Thyroid gland (tissue), 4 donors: ENCODE data around the gene NDRG3. TPM values are rescaled to one million over a fixed set of nuclear protein-coding genes. Genes with fewer than 3 reads are reported as not detected.
"Not testable (repeated sequence)": the region's sequence is repeated elsewhere in the genome, so short reads cannot be mapped to it uniquely, and the experiment has no call there.

Experiments used
- DNase-seq, 2 donors: peaks; one replicate each; pipeline ENCODE4 v3.0.0-alpha.2; 2019
- H3K27ac ChIP-seq, 3 donors: fragments of 200-600 bp; sonication (generic); 1 replicate in 2 of 3; 2 replicates in 1 of 3; pipeline ENCODE4 v1.5.1; 2016 to 2019; ENCODE audit warnings: mild to moderate bottlenecking in 1 of 3, moderate library complexity in 1 of 3
- H3K27me3 ChIP-seq: fragments of 200-600 bp; sonication (generic); one replicate; pipeline ENCODE4 v1.5.1; 2019
- H3K36me3 ChIP-seq, 2 donors: fragments of 200-600 bp; sonication (generic); one replicate each; pipeline ENCODE4 v1.5.1; 2016 to 2019
- H3K4me1 ChIP-seq, 2 donors: fragments of 200-600 bp; sonication (generic); one replicate each; pipeline ENCODE4 v1.5.1; 2017 to 2019
- H3K4me3 ChIP-seq, 3 donors: fragments of 200-600 bp; sonication (generic); replicated peaks in 1 of 3; 1 replicate in 2 of 3; 2 replicates in 1 of 3; pipeline ENCODE4 v1.5.1; 2016; ENCODE audit warnings: mild to moderate bottlenecking in 1 of 3
- H3K9me3 ChIP-seq: fragments of 200-600 bp; sonication (generic); one replicate; pipeline ENCODE4 v1.5.1; 2017
- POLR2A ChIP-seq, 2 donors: fragments of 450-650 bp; IDR thresholded peaks; one replicate each; pipeline ENCODE4 v1.6.1; 2017; ENCODE audit warnings: antibody characterized with exemption in 2 of 2, mild to moderate bottlenecking in 2 of 2, moderate library complexity in 1 of 2
- WGBS, 2 donors: methylation state at CpG; one replicate each; pipeline ENCODE4 v1.1.5; 2017; 5-methylcytosine and 5-hydroxymethylcytosine counted together
- intact Hi-C: fragments of 100-400 bp; cut with DNase I; formaldehyde crosslinking; loops from one replicate; pipeline ENCODE4 v1.15.1; 2023
- total RNA-seq, 4 donors: library from RNA; depleted of rRNA; stranded (reverse); fragments of >200 nt; gene quantifications; one replicate each; pipeline ENCODE4 v1.2.3, GENCODE V29; 2016
- TF ChIP-seq, protein P1 (sequence below), 6 experiments: fragments of 200-600 bp in 3 of 6; fragments of 450-650 bp in 3 of 6; sonication (generic) in 3 of 6; IDR thresholded peaks; one replicate each; pipeline ENCODE4 v1.5.1; 2016 to 2019; ENCODE audit warnings: antibody characterized with exemption in 6 of 6, mild to moderate bottlenecking in 2 of 6, inconsistent platforms in 1 of 6, moderate library complexity in 1 of 6

Gene NDRG3
- total RNA-seq, 4 donors from 2014 or later, result 14.6 to 32.1 (median 27.9) TPM

DNA sequence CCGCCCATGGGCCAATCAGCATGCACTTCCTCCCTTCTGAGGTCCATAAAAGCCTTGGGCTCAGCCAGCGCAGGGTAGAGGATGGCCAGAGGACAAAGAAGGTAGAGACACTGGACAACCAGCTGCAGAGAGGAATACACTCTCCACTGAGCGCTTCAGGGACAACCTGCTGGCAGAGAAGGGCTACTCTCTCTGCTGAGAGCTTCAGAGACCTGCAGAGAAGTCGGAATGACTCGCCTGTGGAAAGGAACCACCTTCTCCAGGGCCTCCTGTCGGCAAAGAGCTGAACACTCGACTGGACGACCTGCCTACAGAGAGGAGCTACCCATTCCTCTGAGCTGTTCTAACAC lies 68.5 kb downstream of the NDRG3 start:
- intact Hi-C loops, result no loop called here
- no peaks in the 10 kb centered on the region for H3K4me1 ChIP-seq
- DNase-seq, result no peak
- TF ChIP-seq, protein P1, sequence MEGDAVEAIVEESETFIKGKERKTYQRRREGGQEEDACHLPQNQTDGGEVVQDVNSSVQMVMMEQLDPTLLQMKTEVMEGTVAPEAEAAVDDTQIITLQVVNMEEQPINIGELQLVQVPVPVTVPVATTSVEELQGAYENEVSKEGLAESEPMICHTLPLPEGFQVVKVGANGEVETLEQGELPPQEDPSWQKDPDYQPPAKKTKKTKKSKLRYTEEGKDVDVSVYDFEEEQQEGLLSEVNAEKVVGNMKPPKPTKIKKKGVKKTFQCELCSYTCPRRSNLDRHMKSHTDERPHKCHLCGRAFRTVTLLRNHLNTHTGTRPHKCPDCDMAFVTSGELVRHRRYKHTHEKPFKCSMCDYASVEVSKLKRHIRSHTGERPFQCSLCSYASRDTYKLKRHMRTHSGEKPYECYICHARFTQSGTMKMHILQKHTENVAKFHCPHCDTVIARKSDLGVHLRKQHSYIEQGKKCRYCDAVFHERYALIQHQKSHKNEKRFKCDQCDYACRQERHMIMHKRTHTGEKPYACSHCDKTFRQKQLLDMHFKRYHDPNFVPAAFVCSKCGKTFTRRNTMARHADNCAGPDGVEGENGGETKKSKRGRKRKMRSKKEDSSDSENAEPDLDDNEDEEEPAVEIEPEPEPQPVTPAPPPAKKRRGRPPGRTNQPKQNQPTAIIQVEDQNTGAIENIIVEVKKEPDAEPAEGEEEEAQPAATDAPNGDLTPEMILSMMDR (IDR thresholded peaks at IDR 0.05), result no peak
- no peak for TF ChIP-seq POLR2A (IDR thresholded peaks at IDR 0.05)
- no peak overlapping the region for H3K27ac ChIP-seq
- no peaks in the 10 kb centered on the region for H3K27me3 ChIP-seq
- 95 to 97% methylated on average over 7 to 8 of the region's 8 CpGs for WGBS, 2 donors
- H3K9me3 ChIP-seq, result no peaks in the 10 kb centered on the region
- H3K36me3 ChIP-seq, result no peaks in the 10 kb centered on the region
- H3K4me3 ChIP-seq, result no peak overlapping the region

DNA sequence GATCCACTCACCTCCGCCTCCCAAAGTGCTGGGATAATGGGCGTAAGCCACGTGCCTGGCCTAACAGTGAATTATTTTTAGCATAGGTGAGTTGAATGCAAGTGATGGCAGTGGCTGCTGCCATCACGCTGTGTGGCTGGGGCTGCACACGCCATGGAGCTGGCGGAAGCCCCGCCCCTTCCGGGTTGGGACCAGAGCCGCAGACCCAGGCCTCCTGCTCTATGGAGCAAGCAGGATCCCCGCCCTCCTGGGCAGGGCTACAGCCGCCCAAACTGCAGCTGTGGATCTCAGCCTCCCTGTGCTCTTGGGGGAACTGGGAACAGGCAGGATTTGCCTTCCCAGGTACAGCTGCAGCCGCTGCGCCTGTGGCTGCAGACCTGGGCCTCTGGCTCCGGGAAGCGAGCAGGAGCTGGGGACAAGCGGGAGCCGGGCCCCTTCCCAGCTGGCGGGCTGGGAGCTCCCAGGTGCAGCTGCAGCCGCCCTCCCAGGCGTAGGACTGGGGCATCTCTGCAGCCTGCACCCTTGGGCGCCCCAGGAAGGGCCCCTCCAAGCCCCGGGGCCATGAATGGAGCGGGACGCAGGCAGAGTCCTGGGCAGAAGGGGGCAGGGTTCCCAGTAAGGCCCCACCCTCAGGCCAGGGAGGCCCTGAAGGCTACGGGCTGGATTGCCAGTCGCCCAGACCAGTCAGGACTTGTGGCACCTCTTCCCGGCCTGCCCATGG lies 69.0 kb downstream of the NDRG3 start:
- H3K4me3 ChIP-seq, result no peak overlapping the region
- no peaks in the 10 kb centered on the region for H3K27me3 ChIP-seq
- H3K36me3 ChIP-seq, result no peaks in the 10 kb centered on the region
- H3K4me1 ChIP-seq, result no peaks in the 10 kb centered on the region
- TF ChIP-seq, protein P1 (IDR thresholded peaks at IDR 0.05), result no peak
- TF ChIP-seq POLR2A (IDR thresholded peaks at IDR 0.05), result no peak
- 99 to 100% methylated on average over 1 to 14 of the region's 27 CpGs for WGBS, 2 donors
- intact Hi-C loops, result no loop called here
- H3K27ac ChIP-seq, result no peak overlapping the region
- DNase-seq, result no peak
- H3K9me3 ChIP-seq, result no peaks in the 10 kb centered on the region

DNA sequence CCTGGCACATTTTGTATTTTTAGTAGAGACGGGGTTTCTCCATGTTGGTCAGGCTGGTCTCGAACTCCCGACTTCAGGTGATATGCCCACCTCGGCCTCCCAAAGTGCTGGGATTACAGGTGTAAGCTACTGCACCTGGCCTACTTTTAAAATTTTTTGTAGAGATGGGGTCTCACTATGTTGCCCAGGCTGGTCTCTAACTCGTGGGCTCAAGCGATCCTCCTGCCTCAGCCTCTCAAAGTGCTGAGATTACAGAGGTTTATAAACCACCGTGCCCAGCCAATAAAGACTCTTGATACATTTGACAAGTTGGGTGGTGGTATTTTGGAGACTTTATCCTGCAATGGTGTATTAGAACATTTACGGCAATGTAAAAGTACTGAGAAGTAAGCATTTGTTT lies 70.3 kb downstream of the NDRG3 start:
- H3K4me1 ChIP-seq, result not testable (repeated sequence)
- WGBS, 2 donors, result 98% methylated on average over 8 of the region's 8 CpGs

DNA sequence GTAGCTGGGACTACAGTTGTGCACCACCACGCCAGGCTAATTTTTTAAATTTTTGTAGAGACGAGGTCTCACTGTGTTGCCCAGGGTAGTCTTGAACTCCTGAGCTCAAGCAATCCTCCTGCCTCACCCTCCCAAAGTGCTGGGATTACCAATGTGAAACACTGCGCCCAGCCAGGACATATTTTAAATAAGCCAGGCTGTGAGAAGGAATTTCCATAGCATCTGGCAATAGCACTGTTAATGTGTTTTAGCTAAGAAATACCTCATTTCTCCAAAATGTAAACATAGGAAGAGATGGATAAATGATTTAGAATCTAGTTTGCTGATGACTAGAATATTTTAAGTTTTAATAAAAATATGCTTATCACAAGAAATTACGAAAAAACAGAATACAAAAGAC lies 72.9 kb downstream of the NDRG3 start:
- 98 to 99% methylated on average over 4 of the region's 4 CpGs for WGBS, 2 donors
- Histone ChIP-seq H3K36me3 (no peaks in the 10 kb centered on the region), H3K27me3 (no peaks in the 10 kb centered on the region), H3K27ac (no peak overlapping the region), H3K4me3 (no peak overlapping the region), H3K9me3 (no peaks in the 10 kb centered on the region), H3K4me1 (no peaks in the 10 kb centered on the region)
- no peak for DNase-seq
- TF ChIP-seq, protein P1 (IDR thresholded peaks at IDR 0.05), result no peak
- TF ChIP-seq POLR2A (IDR thresholded peaks at IDR 0.05), result no peak
- intact Hi-C loops, result no loop called here

More for the DNA sequence above, 70.3 kb downstream of the NDRG3 start:
- H3K4me3 ChIP-seq, DNase-seq, H3K27ac ChIP-seq, H3K36me3 ChIP-seq, H3K27me3 ChIP-seq, intact Hi-C loops, H3K9me3 ChIP-seq: not testable (repeated sequence)

DNA sequence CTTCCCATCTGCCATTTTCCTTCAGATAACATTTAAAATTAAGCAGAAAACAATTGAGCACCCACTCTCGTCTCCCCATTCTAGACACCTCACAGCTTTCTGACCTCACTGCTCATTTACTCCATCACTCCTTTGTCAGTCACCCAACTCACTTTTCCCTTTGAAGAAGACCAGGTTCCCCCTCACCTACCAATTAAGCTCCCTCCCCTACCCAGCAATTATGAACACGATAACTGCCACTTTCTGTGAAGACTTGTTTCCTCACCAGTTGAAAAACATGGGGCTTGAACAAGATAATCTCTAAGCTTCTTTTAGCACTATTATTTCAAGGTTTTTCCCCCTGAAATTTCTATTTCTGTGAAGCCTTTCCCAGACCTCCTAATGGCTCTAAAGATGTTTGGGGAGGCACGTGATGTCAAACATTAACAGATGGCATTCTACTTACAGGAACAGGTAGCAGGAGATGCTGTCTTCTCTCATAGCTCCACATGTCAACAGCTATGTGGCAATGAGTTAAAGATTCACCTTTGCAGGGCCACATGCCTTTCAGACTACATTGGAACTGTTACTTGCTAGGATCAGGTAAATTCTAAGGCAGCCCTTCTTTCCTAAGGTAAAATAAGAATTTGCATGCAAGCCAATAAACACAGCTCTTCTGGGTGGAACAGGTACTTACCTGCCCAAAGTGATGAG lies 75.1 kb downstream of the NDRG3 start:
- Histone ChIP-seq H3K4me1 (no peaks in the 10 kb centered on the region), H3K27me3 (no peaks in the 10 kb centered on the region), H3K4me3 (no peak overlapping the region), H3K27ac (no peak overlapping the region), H3K9me3 (no peaks in the 10 kb centered on the region), H3K36me3 (peaks cover 0 to 13% of the 10 kb centered on the region in 2 donors)
- intact Hi-C loops, result no loop called here
- TF ChIP-seq POLR2A (IDR thresholded peaks at IDR 0.05), result no peak
- TF ChIP-seq, protein P1 (IDR thresholded peaks at IDR 0.05), result no peak
- DNase-seq, result no peak
- WGBS, 2 donors, result 89 to 91% methylated on average over 3 of the region's 3 CpGs
